Endothelial cell of umbilical vein (primary cell): ENCODE data around the gene PHF12. TPM values are rescaled to one million over a fixed set of nuclear protein-coding genes. Genes with fewer than 3 reads are reported as not detected.

ENCODE experiments used
- BruUV-seq: library from RNA; stranded (reverse); fragments of 400-500 nt; replicated peaks from 2 replicates; lab custom pipeline; 2021; lab: Mats Ljungman, UMichigan
- CTCF ChIA-PET: fragments of 300-600, 350-600 bp; sonication (Branson Sonifier 250); formaldehyde crosslinking; loops from one replicate; lab custom pipeline; 2021; ENCODE audit warnings: antibody characterized with exemption, inconsistent platforms; lab: Charles Lee
- POLR2A ChIA-PET: fragments of 300-600, 350-600 bp; sonication (Branson Sonifier 250); formaldehyde crosslinking; loops from one replicate; lab custom pipeline; 2021; ENCODE audit warnings: antibody characterized with exemption, inconsistent platforms; lab: Charles Lee
- DNase-seq: peaks from one replicate; pipeline ENCODE4 v3.0.0-alpha.2; 2011; ENCODE audit warnings: low read depth, low spot score
- FAIRE-seq: peaks from 2 replicates; lab custom pipeline; 2011; peaks lifted over from hg19 to GRCh38; lab: Jason Lieb, UNC
- H2AFZ ChIP-seq: 2 replicates; pipeline ENCODE4 v1.6.0; 2012; ENCODE audit warnings: low read depth, low read length, control low read depth, inconsistent platforms
- H3K27ac ChIP-seq: 2 replicates; pipeline ENCODE4 v1.5.1; 2011; ENCODE audit warnings: low read depth, mild to moderate bottlenecking, control low read depth, low read length, moderate library complexity; ENCODE audit not compliant: insufficient read depth
- H3K27me3 ChIP-seq, 2 experiments: 2 replicates each; pipeline versions ENCODE4 v1.6.0 to v1.6.1; 2011; ENCODE audit warnings: low read length in 2 of 2, mixed read lengths in 1 of 2; ENCODE audit not compliant: control insufficient read depth in 2 of 2, insufficient read depth in 2 of 2
- H3K36me3 ChIP-seq, 2 experiments: 2 replicates in 1 of 2; 3 replicates in 1 of 2; pipeline ENCODE4 v1.5.1; 2011; ENCODE audit warnings: low read length in 2 of 2, mild to moderate bottlenecking in 1 of 2, moderate library complexity in 1 of 2; ENCODE audit not compliant: control insufficient read depth in 2 of 2, insufficient read depth in 2 of 2; ENCODE audit errors: extremely low read depth in 1 of 2
- H3K4me1 ChIP-seq: 3 replicates; pipeline ENCODE4 v1.5.1; 2011; ENCODE audit warnings: mild to moderate bottlenecking, low read length; ENCODE audit not compliant: control insufficient read depth, insufficient read depth; ENCODE audit errors: extremely low read depth
- H3K4me2 ChIP-seq: 2 replicates; pipeline ENCODE4 v1.6.1; 2011; ENCODE audit warnings: low read length, control low read depth, mixed read lengths; ENCODE audit not compliant: insufficient read depth
- H3K4me3 ChIP-seq, 3 experiments: fragments of 200-600 bp in 1 of 3; sonication (generic), shearing (Covaris generic) in 1 of 3; replicated peaks in 1 of 3; 2 replicates each; pipeline ENCODE4 v1.5.1; 2011 to 2016; ENCODE audit warnings: control low read depth in 3 of 3, low read length in 3 of 3, mild to moderate bottlenecking in 2 of 3, inconsistent platforms in 1 of 3, low read depth in 1 of 3, moderate library complexity in 1 of 3; ENCODE audit not compliant: insufficient read depth in 1 of 3
- H3K79me2 ChIP-seq: 2 replicates; pipeline ENCODE4 v1.6.0; 2012; ENCODE audit warnings: low read length, inconsistent platforms; ENCODE audit not compliant: control insufficient read depth, insufficient read depth
- H3K9ac ChIP-seq: replicated peaks from 2 replicates; pipeline ENCODE3; 2011; ENCODE audit warnings: low read length, control low read depth; ENCODE audit not compliant: insufficient read depth; ENCODE audit errors: extremely low read depth
- H3K9me1 ChIP-seq: replicated peaks from 3 replicates; pipeline ENCODE4 v1.6.0; 2011; ENCODE audit warnings: mild to moderate bottlenecking, low read length; ENCODE audit not compliant: control insufficient read depth, insufficient read depth; ENCODE audit errors: extremely low read depth
- H3K9me3 ChIP-seq: replicated peaks from 2 replicates; pipeline ENCODE4 v1.5.1; 2012; ENCODE audit warnings: low read length, inconsistent platforms; ENCODE audit not compliant: control insufficient read depth, insufficient read depth
- H4K20me1 ChIP-seq: replicated peaks from 2 replicates; pipeline ENCODE3; 2011; ENCODE audit warnings: mild to moderate bottlenecking, low read length; ENCODE audit not compliant: control insufficient read depth, insufficient read depth; ENCODE audit errors: extremely low read depth
- CTCF ChIP-seq, 2 donors: IDR thresholded peaks; 1 replicate in 1 of 2; 2 replicates in 1 of 2; pipeline ENCODE4 v1.5.1; 2011; ENCODE audit warnings: low read length in 2 of 2, mild to moderate bottlenecking in 2 of 2, moderate library complexity in 2 of 2, control low read depth in 1 of 2, inconsistent platforms in 1 of 2, low read depth in 1 of 2; ENCODE audit not compliant: insufficient read depth in 1 of 2; ENCODE audit errors: extremely low read depth in 1 of 2
- EZH2 ChIP-seq: IDR thresholded peaks from 2 replicates; pipeline ENCODE4 v1.6.1; 2012; ENCODE audit warnings: borderline replicate concordance, low read depth, mild to moderate bottlenecking, moderate library complexity, low read length, inconsistent platforms; ENCODE audit not compliant: severe bottlenecking
- FOS ChIP-seq: IDR thresholded peaks from 2 replicates; pipeline ENCODE4 v1.6.1; 2011; ENCODE audit warnings: mild to moderate bottlenecking, low read length, moderate library complexity, borderline replicate concordance; ENCODE audit not compliant: insufficient read depth
- GATA2 ChIP-seq: IDR thresholded peaks from 2 replicates; pipeline ENCODE4 v1.7.0; 2011; ENCODE audit warnings: low read depth, mild to moderate bottlenecking, moderate library complexity, mixed read lengths, low read length; ENCODE audit not compliant: insufficient read length, insufficient read depth
- JUN ChIP-seq: IDR thresholded peaks from 2 replicates; pipeline ENCODE4 v1.6.1; 2011; ENCODE audit warnings: borderline replicate concordance, low read depth; ENCODE audit not compliant: insufficient read length, insufficient read depth
- MAX ChIP-seq: IDR thresholded peaks from 2 replicates; pipeline ENCODE4 v1.6.1; 2011; ENCODE audit not compliant: insufficient read depth, insufficient read length
- MYC ChIP-seq: IDR thresholded peaks from one replicate; pipeline ENCODE4 v1.6.1; 2011; ENCODE audit warnings: mild to moderate bottlenecking, low read depth, low read length
- POLR2A ChIP-seq: IDR thresholded peaks from 2 replicates; pipeline ENCODE4 v1.6.1; 2012; ENCODE audit warnings: low read depth, mild to moderate bottlenecking, control low read depth, low read length
- POLR2AphosphoS5 ChIP-seq: IDR thresholded peaks from 2 replicates; pipeline ENCODE4 v1.6.1; 2012; ENCODE audit warnings: low read depth, mild to moderate bottlenecking, control low read depth, low read length, moderate library complexity; ENCODE audit not compliant: insufficient read depth
- dilution Hi-C: fragments of 300-500 bp; cut with MboI; formaldehyde crosslinking; loops from one replicate; pipeline ENCODE4 v1.15.0; 2019; ENCODE audit warnings: low sequenced_read_pairs; ENCODE audit not compliant: extremely low pct_ligation_motif_present
- intact Hi-C: fragments of 100-400 bp; cut with micrococcal nuclease; formaldehyde crosslinking; loops from one replicate; pipeline ENCODE4 v1.10.0; 2022
- polyA plus RNA-seq, 4 experiments: library from polyadenylated mRNA; depleted of rRNA in 3 of 4; stranded (reverse) in 3 of 4; unstranded in 1 of 4; fragments of >200 nt; gene quantifications; 2 replicates each; pipeline versions ENCODE4 v1.2.1 to v1.2.3, GENCODE V29; 2011 to 2012; ENCODE audit warnings: missing spikeins in 1 of 4
- total RNA-seq: library from RNA; stranded (reverse); gene quantifications from 2 replicates; pipeline ENCODE4 v1.2.3, GENCODE V29; 2021

PHF12 gene
- total and polyA plus RNA-seq, 2 donors (not counting 3 experiments of a cell fraction or from before 2014, with no cell fraction given): 26.6 to 44.2 TPM

GRCh38 chr17:28885951-28886350 lies 65.4 kb downstream of the PHF12 start:
- no peak overlapping the region for H3K27ac ChIP-seq
- dilution Hi-C loops (no loop called here), intact Hi-C loops (no loop called here)
- POLR2A ChIA-PET: no interaction called here
- DNase-seq (no peak), FAIRE-seq (no peak)
- no peaks in the 10 kb centered on the region for H4K20me1 ChIP-seq
- TF ChIP-seq EZH2: no peak
- no peak for TF ChIP-seq POLR2A
- TF ChIP-seq POLR2AphosphoS5: no peak
- no peak for TF ChIP-seq MAX
- no peak for TF ChIP-seq GATA2
- TF ChIP-seq JUN: no peak
- no peak overlapping the region for H3K4me3 ChIP-seq
- H3K9me3 ChIP-seq: no peaks in the 10 kb centered on the region
- no peak overlapping the region for H3K4me2 ChIP-seq
- H3K36me3 ChIP-seq: peaks cover 7 to 43% of the 10 kb centered on the region in 2 experiments
- H3K79me2 ChIP-seq: no peaks in the 10 kb centered on the region
- no peaks in the 10 kb centered on the region for H3K9me1 ChIP-seq
- peaks cover 10% of the 10 kb centered on the region for H3K4me1 ChIP-seq
- BruUV-seq: no TSS peak
- CTCF ChIA-PET: no interaction called here
- H2AFZ ChIP-seq: no peak overlapping the region
- no peaks in the 10 kb centered on the region for H3K27me3 ChIP-seq
- H3K9ac ChIP-seq: no peak overlapping the region

- peaks cover 8 to 49% of the 10 kb centered on the region in 2 experiments for H3K36me3 ChIP-seq
- no peak overlapping the region for H3K27ac ChIP-seq
- no peak overlapping the region for H2AFZ ChIP-seq
- TF ChIP-seq GATA2 (no peak), MYC (no peak), POLR2A (no peak), FOS (no peak), POLR2AphosphoS5 (no peak), EZH2 (no peak), JUN (no peak), CTCF (IDR thresholded peaks at IDR 0.05; ENCODE audit: extremely low read depth in 1 of 2, insufficient read depth in 1 of 2, low read depth in 1 of 2, low read length in 2 of 2) (no peak)
- no peaks in the 10 kb centered on the region for H3K27me3 ChIP-seq
- FAIRE-seq (no peak), DNase-seq (no peak)
- intact Hi-C loops (no loop called here), dilution Hi-C loops (no loop called here)
- no peak overlapping the region for H3K9ac ChIP-seq
- no peaks in the 10 kb centered on the region for H3K9me1 ChIP-seq
- POLR2A ChIA-PET: no interaction called here
- BruUV-seq: no TSS peak
- no peaks in the 10 kb centered on the region for H3K9me3 ChIP-seq
- H3K79me2 ChIP-seq: no peaks in the 10 kb centered on the region
- no peak overlapping the region for H3K4me3 ChIP-seq
- CTCF ChIA-PET: interaction anchor here (1.6 kb wide), 1 partner anchor 122 kb away, joined by 4 read pairs; no protein-coding TSS in a partner anchor
- peaks cover 5% of the 10 kb centered on the region for H3K4me1 ChIP-seq
- H3K4me2 ChIP-seq: no peak overlapping the region
- no peaks in the 10 kb centered on the region for H4K20me1 ChIP-seq
Observed at GRCh38 chr17:28885363-28885762, 66.0 kb downstream of the PHF12 start.
